NCI-H2107 (cell line): ENCODE results near the gene RIPK3.
A peak's percentile ranks its signal among the peaks of the same experiment; 100 is the strongest.

Source experiments
- DNase-seq: peaks from one replicate; lab custom pipeline; 2025; lab: John Stamatoyannopoulos, UW

Gene RIPK3

GRCh38 chr14:24322672-24323071 is 17.1 kb downstream of the RIPK3 start:
- no peak for DNase-seq

- DNase-seq: no peak
Measured at GRCh38 chr14:24321212-24321975, 18.4 kb downstream of the RIPK3 start.

GRCh38 chr14:24317141-24317928 is 22.5 kb downstream of the RIPK3 start:
- no peak for DNase-seq

GRCh38 chr14:24316597-24316950 is 23.2 kb downstream of the RIPK3 start:
- no peak for DNase-seq

- no peak for DNase-seq
Measured at GRCh38 chr14:24315807-24316596, 23.8 kb downstream of the RIPK3 start.

GRCh38 chr14:24315243-24315806 is 24.5 kb downstream of the RIPK3 start:
- DNase-seq: no peak

- DNase-seq: no peak
Measured at GRCh38 chr14:24314377-24315193, 25.2 kb downstream of the RIPK3 start.

GRCh38 chr14:24313913-24314312 is 25.9 kb downstream of the RIPK3 start:
- DNase-seq: no peak

GRCh38 chr14:24312736-24313507 is 26.9 kb downstream of the RIPK3 start:
- no peak for DNase-seq

GRCh38 chr14:24311837-24312615 is 27.8 kb downstream of the RIPK3 start:
- no peak for DNase-seq

- peak; percentile 72 for DNase-seq
Measured at GRCh38 chr14:24310646-24311604, 28.9 kb downstream of the RIPK3 start, which contains the start of gene LTB4R. LTB4R (plus strand) TSS chr14:24311502; CDS start chr14:24315652, 4,150 bp downstream.

GRCh38 chr14:24310265-24310645 is 29.5 kb downstream of the RIPK3 start:
- no peak for DNase-seq

GRCh38 chr14:24309538-24310264 is 30.1 kb downstream of the RIPK3 start, which contains the start of gene LTB4R2:
LTB4R2 (plus strand) TSS chr14:24310140; CDS start chr14:24310665, 525 bp downstream.
- DNase-seq: no peak

- DNase-seq: no peak
Measured at GRCh38 chr14:24308342-24309124, 31.3 kb downstream of the RIPK3 start.

- DNase-seq: no peak
Measured at GRCh38 chr14:24307575-24308341, 32.0 kb downstream of the RIPK3 start, which contains the start of gene CIDEB. CIDEB (minus strand) TSS chr14:24307977; CDS start chr14:24307858, 119 bp downstream.

GRCh38 chr14:24307156-24307574 is 32.6 kb downstream of the RIPK3 start:
- DNase-seq: no peak
